CD14-positive monocyte (primary cell): Measurements from ENCODE around the gene ARMH3. TPM values are rescaled to one million over a fixed set of nuclear protein-coding genes. Genes with fewer than 3 reads are reported as not detected.

ENCODE experiments used
- DNase-seq, 3 donors: peaks; one replicate each; pipeline ENCODE4 v3.0.0-alpha.2; 2011 to 2022
- H2AFZ ChIP-seq: 2 replicates; pipeline ENCODE4 v1.6.0; 2012; ENCODE audit warnings: mild to moderate bottlenecking, low read depth, low read length, inconsistent platforms; ENCODE audit not compliant: insufficient read depth, poor library complexity, severe bottlenecking
- H3K27ac ChIP-seq, 2 donors: 1 replicate in 1 of 2; 2 replicates in 1 of 2; pipeline ENCODE4 v1.5.1; 2012 to 2013; ENCODE audit warnings: low read length in 2 of 2, control low read depth in 1 of 2, inconsistent platforms in 1 of 2, low read depth in 1 of 2, mild to moderate bottlenecking in 1 of 2
- H3K27me3 ChIP-seq, 2 donors: one replicate each; pipeline versions ENCODE4 v1.6.0 to v1.6.1; 2011 to 2013; ENCODE audit warnings: low read length in 2 of 2; ENCODE audit not compliant: control insufficient read depth in 2 of 2, insufficient read depth in 2 of 2
- H3K36me3 ChIP-seq, 2 donors: replicated peaks in 1 of 2; 1 replicate in 1 of 2; 2 replicates in 1 of 2; pipeline versions ENCODE4 v1.5.1 to v1.6.1; 2012 to 2013; ENCODE audit warnings: low read length in 2 of 2, control low read depth in 1 of 2, inconsistent platforms in 1 of 2, mild to moderate bottlenecking in 1 of 2; ENCODE audit not compliant: insufficient read depth in 2 of 2, control insufficient read depth in 1 of 2
- H3K4me1 ChIP-seq, 2 donors: 1 replicate in 1 of 2; 2 replicates in 1 of 2; pipeline versions ENCODE4 v1.5.1 to v1.6.1; 2012 to 2013; ENCODE audit warnings: low read length in 2 of 2, control low read depth in 1 of 2, inconsistent platforms in 1 of 2, mild to moderate bottlenecking in 1 of 2, moderate library complexity in 1 of 2; ENCODE audit not compliant: insufficient read depth in 2 of 2, control insufficient read depth in 1 of 2
- H3K4me2 ChIP-seq: replicated peaks from 2 replicates; pipeline ENCODE3; 2012; ENCODE audit warnings: low read length, moderate library complexity, mild to moderate bottlenecking; ENCODE audit not compliant: poor library complexity, severe bottlenecking; ENCODE audit errors: extremely low read depth
- H3K4me3 ChIP-seq, 3 experiments: fragments of 200-600 bp in 1 of 3; sonication (generic) in 1 of 3; replicated peaks in 1 of 3; 1 replicate in 2 of 3; 2 replicates in 1 of 3; pipeline ENCODE4 v1.5.1; 2011 to 2013; ENCODE audit warnings: low read length in 3 of 3, mild to moderate bottlenecking in 3 of 3, control low read depth in 2 of 3, low read depth in 2 of 3, inconsistent platforms in 1 of 3, moderate library complexity in 1 of 3
- H3K79me2 ChIP-seq: 2 replicates; pipeline ENCODE4 v1.6.0; 2012; ENCODE audit warnings: mild to moderate bottlenecking, control low read depth, inconsistent platforms, low read length, moderate library complexity; ENCODE audit not compliant: insufficient read depth
- H3K9ac ChIP-seq: 2 replicates; pipeline ENCODE4 v1.6.0; 2017; ENCODE audit warnings: low read length, mild to moderate bottlenecking; ENCODE audit not compliant: insufficient read depth, poor library complexity, severe bottlenecking
- H3K9me3 ChIP-seq, 2 donors: replicated peaks in 1 of 2; 1 replicate in 1 of 2; 2 replicates in 1 of 2; pipeline versions ENCODE4 v1.5.1 to v1.6.1; 2012 to 2013; ENCODE audit warnings: low read length in 2 of 2, control low read depth in 1 of 2; ENCODE audit not compliant: control insufficient read depth in 1 of 2, insufficient read depth in 1 of 2
- H4K20me1 ChIP-seq: 2 replicates; pipeline ENCODE4 v1.6.0; 2012; ENCODE audit warnings: mild to moderate bottlenecking, low read length, control low read depth, moderate library complexity; ENCODE audit not compliant: insufficient read depth
- H3K27ac Mint-ChIP-seq, 7 donors: one replicate each; pipeline ENCODE4 v1.8.0; 2020; ENCODE audit warnings: mild to moderate bottlenecking in 7 of 7, mixed read lengths in 7 of 7, moderate library complexity in 6 of 7, inconsistent platforms in 2 of 7
- H3K27me3 Mint-ChIP-seq, 3 donors: one replicate each; pipeline ENCODE4 v1.8.0; 2021 to 2022; ENCODE audit warnings: low read depth in 3 of 3, mild to moderate bottlenecking in 3 of 3, mixed read lengths in 3 of 3, moderate library complexity in 3 of 3, inconsistent platforms in 1 of 3
- H3K36me3 Mint-ChIP-seq, 2 donors: one replicate each; pipeline ENCODE4 v1.8.0; 2020; ENCODE audit warnings: mixed read lengths in 2 of 2, inconsistent platforms in 1 of 2, mild to moderate bottlenecking in 1 of 2
- H3K4me1 Mint-ChIP-seq: one replicate; pipeline ENCODE4 v1.8.0; 2020; ENCODE audit warnings: mild to moderate bottlenecking, mixed read lengths
- H3K4me3 Mint-ChIP-seq, 2 donors: one replicate each; pipeline ENCODE4 v1.8.0; 2020; ENCODE audit warnings: mild to moderate bottlenecking in 2 of 2, mixed read lengths in 2 of 2, moderate library complexity in 1 of 2
- H3K9me3 Mint-ChIP-seq, 7 donors: one replicate each; pipeline ENCODE4 v1.8.0; 2020 to 2022; ENCODE audit warnings: mixed read lengths in 7 of 7, mild to moderate bottlenecking in 6 of 7, moderate library complexity in 6 of 7, inconsistent platforms in 2 of 7
- WGBS: methylation state at CpG from one replicate; pipeline ENCODE4 v1.1.5; 2013; ENCODE audit warnings: missing lambda C conversion rate; ENCODE audit not compliant: insufficient coverage; 5-methylcytosine and 5-hydroxymethylcytosine counted together
- intact Hi-C, 2 donors: fragments of 100-400 bp; cut with micrococcal nuclease; formaldehyde crosslinking; loops; one replicate each; pipeline versions ENCODE4 v1.15.0 to v1.15.1; 2023
- polyA plus RNA-seq, 3 donors: library from polyadenylated mRNA; depleted of rRNA in 1 of 3; unstranded in 2 of 3; stranded (reverse) in 1 of 3; fragments of 300-500 nt in 2 of 3; fragments of >200 nt in 1 of 3; fragmentation: Illumina TruSeq in 2 of 3; gene quantifications; 1 replicate in 2 of 3; 2 replicates in 1 of 3; pipeline ENCODE4 v1.2.3, GENCODE V29; 2012 to 2021
- TF ChIP-seq, protein P1 (sequence below): fragments of 200-600 bp; IDR thresholded peaks from one replicate; pipeline ENCODE4 v1.8.0; 2022; ENCODE audit warnings: antibody characterized with exemption, mild to moderate bottlenecking

ARMH3 gene
- polyA plus RNA-seq, 3 donors = 20.4 to 26.3 (median 22.1) TPM

DNA sequence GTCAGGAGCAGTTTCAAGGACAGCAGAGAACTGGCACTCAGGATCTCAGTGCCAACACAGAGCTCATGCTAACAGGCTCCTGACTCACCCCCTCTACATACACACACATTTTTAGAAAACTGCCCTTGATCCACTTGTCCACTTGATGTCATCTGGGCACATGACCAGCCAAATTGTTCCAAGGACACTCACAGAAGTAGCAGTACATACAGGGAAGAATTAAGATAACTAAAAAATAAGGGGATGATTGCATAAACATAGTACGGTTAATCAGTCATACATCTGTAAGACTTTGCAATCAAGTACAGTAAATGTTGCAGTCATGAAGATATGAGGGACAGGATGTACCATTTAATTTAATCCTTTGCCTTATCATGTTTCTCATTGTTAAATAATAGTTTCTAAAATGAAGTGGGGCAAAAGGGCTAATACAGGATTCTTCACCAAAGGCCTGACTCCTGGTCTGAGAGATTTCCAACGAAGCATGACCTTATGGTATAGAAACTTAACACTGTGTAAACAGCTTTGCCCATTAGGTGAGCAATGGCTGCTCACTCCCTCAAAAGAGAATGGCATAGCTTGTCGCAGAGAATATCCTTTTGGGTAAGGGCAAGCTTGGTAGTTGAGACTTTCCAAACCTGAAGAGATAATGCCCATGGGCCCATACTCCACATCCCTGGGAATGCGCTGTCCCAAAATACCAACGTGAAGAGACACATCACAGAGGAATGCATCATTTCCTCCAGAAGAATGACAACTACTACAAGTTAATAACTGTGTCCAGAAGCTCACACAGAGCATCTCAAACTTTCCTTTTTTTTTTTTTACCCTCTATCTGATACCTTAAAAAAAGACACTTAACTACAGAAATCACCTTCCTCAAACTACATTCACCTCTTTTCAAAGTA lies 94.1 kb downstream of the ARMH3 start:
- H4K20me1 ChIP-seq = peaks cover 7% of the 10 kb centered on the region
- Mint-ChIP-seq H3K4me3 (no peak overlapping the region), H3K36me3 (peaks cover 45 to 74% of the 10 kb centered on the region in 2 donors), H3K27ac (no peak overlapping the region), H3K4me1 (peaks cover 8% of the 10 kb centered on the region), H3K27me3 (no peaks in the 10 kb centered on the region), H3K9me3 (no peaks in the 10 kb centered on the region)
- DNase-seq = no peak
- no peak overlapping the region for H3K4me3 ChIP-seq
- peaks cover 12 to 82% of the 10 kb centered on the region in 2 donors for H3K36me3 ChIP-seq
- TF ChIP-seq, protein P1, sequence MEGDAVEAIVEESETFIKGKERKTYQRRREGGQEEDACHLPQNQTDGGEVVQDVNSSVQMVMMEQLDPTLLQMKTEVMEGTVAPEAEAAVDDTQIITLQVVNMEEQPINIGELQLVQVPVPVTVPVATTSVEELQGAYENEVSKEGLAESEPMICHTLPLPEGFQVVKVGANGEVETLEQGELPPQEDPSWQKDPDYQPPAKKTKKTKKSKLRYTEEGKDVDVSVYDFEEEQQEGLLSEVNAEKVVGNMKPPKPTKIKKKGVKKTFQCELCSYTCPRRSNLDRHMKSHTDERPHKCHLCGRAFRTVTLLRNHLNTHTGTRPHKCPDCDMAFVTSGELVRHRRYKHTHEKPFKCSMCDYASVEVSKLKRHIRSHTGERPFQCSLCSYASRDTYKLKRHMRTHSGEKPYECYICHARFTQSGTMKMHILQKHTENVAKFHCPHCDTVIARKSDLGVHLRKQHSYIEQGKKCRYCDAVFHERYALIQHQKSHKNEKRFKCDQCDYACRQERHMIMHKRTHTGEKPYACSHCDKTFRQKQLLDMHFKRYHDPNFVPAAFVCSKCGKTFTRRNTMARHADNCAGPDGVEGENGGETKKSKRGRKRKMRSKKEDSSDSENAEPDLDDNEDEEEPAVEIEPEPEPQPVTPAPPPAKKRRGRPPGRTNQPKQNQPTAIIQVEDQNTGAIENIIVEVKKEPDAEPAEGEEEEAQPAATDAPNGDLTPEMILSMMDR = no peak
- H3K27me3 ChIP-seq = no peaks in the 10 kb centered on the region
- H3K9me3 ChIP-seq = no peaks in the 10 kb centered on the region
- H3K4me1 ChIP-seq = no peaks in the 10 kb centered on the region
- peaks cover 3% of the 10 kb centered on the region for H3K79me2 ChIP-seq
- no peak overlapping the region for H3K4me2 ChIP-seq
- intact Hi-C loops = no loop called here
- H2AFZ ChIP-seq = no peak overlapping the region
- no peak overlapping the region for H3K27ac ChIP-seq
- H3K9ac ChIP-seq = no peak overlapping the region
- WGBS = 90% methylated on average over 2 of the region's 5 CpGs

DNA sequence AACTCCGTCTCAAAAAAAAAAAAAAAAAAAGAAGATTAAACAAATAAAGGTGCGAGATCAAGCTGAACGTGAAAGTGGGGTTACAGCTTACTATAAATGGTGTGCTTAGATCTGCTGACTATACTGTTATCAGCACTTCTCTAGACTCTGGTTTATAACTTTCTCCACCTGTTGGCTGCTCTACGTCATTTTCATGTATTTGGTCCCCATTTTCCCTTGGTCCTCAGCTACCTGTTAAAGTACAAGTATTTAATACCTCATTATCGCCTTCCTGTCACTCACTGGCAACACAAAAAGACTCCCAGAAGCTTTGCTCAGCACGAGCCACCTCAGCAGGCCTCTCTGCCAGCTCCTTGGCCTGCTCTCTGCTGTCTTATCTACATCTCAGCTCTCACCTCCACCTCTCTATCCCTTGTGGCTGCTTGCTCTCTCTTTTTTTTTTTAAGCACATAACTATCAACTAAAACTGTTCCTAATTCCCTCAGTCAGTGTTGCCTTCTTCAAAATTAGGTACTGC lies 95.0 kb downstream of the ARMH3 start:
- Histone ChIP-seq H3K27me3 (no peaks in the 10 kb centered on the region), H3K36me3 (peaks cover 17 to 84% of the 10 kb centered on the region in 2 donors), H3K4me1 (no peaks in the 10 kb centered on the region), H3K27ac (no peak overlapping the region), H3K79me2 (no peaks in the 10 kb centered on the region), H3K9ac (no peak overlapping the region), H2AFZ (no peak overlapping the region), H3K4me2 (no peak overlapping the region), H3K9me3 (no peaks in the 10 kb centered on the region), H3K4me3 (no peak overlapping the region), H4K20me1 (peaks cover 7% of the 10 kb centered on the region)
- H3K27me3 Mint-ChIP-seq = no peaks in the 10 kb centered on the region
- H3K9me3 Mint-ChIP-seq = no peaks in the 10 kb centered on the region
- peaks cover 48 to 75% of the 10 kb centered on the region in 2 donors for H3K36me3 Mint-ChIP-seq
- 100% methylated on average over 2 of the region's 6 CpGs for WGBS
- intact Hi-C loops = no loop called here
- H3K4me3 Mint-ChIP-seq = no peak overlapping the region
- TF ChIP-seq, protein P1 = no peak
- DNase-seq = no peak
- peak overlapping the region in 3 of 7 donors; percentile 8 to 65 (median 32) for H3K27ac Mint-ChIP-seq
- peaks cover 6% of the 10 kb centered on the region for H3K4me1 Mint-ChIP-seq
